ENCODE data around the gene CRIP2.

Gene CRIP2

GRCh38 chr14:105527826-105528585 lies 53.4 kb downstream of the CRIP2 start:
- peak; percentile 42 to 60 for DNase-seq (ENCODE audit: low read depth in 2 of 2)

GRCh38 chr14:105528586-105529318 lies 54.1 kb downstream of the CRIP2 start:
- DNase-seq (ENCODE audit: low read depth in 2 of 2): no peak

DNA sequence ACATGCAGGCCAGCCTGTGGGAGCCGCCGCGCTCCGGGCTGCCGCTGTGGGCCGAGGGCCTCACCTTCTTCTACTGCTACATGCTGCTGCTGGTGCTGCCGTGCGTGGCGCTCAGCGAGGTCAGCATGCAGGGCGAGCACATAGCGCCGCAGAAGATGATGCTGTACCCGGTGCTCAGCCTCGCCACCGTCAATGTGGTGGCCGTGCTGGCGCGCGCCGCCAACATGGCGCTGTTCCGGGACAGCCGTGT lies 54.6 kb downstream of the CRIP2 start:
- no peak for DNase-seq (ENCODE audit: low read depth in 2 of 2)
